HG03280 (cell line): ENCODE measurements around the gene TBC1D2.
A peak's percentile ranks its signal among the peaks of the same experiment; 100 is the strongest.

Source experiments
- ATAC-seq: cut with Tn5 transposase; IDR thresholded peaks from one replicate; pipeline ENCODE4 v1.9.1; 2021; ENCODE audit warnings: mild to moderate bottlenecking, moderate library complexity; ENCODE audit not compliant: unreplicated experiment

Gene TBC1D2

DNA sequence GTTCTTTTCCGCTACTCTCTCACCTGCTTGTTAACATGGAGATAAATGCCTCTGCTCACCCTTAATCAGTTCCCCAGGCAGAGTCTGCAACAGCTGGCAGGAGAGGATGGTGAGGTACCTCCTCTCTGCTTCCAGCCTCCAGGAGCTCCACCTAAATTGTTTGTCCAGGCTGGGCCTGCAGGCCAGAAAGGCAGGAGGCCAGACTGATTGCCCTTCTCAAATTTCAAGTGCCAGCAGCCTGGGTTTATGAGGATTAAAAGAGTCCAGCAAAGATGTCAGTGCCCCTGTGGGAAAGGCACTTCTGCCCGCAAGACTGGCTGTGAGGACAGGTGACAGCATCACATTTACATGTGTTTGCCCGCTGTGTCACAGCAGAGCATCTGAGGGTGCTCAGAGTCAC lies 82.8 kb downstream of the TBC1D2 start:
- no peak for ATAC-seq

DNA sequence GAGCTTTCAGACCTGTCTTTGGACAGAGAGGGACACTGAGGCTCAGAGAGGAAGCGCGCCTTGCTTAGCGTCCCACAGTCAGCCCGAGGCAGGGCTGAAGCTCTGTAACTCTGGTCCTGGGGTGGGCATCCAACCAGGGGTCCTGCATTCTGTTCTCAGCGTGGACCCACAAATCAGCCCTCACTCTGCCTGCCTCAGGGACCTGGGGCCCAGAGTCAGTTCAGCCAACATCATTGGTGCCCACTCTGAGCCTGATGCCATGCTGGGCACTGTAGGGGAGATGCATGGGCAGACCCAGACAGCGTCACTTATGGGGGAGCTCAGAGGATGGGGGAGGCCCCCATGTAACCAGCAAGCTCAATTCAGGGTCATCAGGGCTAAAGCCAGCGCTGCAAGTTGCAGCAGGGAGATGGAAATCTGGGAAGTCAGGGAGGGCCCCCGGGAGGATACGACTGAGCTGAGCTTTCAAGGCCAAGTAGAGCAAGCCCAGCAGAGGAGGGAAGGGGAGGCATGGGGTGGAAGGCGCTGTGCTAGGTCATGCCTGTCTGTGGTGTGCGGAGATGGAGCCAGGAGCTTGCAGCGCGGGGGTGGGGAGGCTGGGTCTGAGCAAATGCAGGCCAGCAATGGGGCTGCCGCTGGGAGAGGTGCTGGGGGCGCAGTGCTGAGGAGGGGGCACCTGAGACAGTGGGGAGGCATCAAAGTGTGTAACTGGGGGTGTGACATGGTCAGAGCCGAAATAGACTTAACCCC lies 84.1 kb downstream of the TBC1D2 start:
- ATAC-seq, result no peak

DNA sequence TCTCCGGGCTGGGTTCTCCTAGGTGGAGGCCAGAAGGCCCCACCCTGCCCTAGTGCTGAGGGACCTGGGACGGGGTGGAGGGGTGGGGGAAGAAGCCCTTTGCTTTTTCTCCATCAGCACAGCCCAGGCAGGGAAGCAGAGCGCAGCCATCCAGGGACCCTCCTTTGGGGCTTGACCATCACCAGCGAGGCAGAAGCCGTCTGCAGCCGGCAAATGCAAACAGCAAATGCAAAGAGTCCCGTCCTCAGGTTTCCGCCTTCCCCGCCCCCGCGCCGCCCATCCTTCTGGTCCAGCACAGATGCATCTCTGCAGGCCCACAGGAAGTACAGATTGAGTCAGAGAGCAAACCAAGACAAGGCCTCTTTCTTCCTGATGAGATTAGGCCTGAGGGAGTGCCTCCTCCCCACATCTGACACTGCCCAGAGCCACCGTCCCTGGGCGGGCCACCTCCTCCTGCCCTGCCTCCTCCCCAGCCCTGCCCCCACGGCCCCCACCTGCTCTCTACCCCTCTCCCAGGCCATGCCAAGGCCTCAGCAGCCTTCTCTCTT lies 86.4 kb downstream of the TBC1D2 start:
- ATAC-seq, result peak; percentile 96

DNA sequence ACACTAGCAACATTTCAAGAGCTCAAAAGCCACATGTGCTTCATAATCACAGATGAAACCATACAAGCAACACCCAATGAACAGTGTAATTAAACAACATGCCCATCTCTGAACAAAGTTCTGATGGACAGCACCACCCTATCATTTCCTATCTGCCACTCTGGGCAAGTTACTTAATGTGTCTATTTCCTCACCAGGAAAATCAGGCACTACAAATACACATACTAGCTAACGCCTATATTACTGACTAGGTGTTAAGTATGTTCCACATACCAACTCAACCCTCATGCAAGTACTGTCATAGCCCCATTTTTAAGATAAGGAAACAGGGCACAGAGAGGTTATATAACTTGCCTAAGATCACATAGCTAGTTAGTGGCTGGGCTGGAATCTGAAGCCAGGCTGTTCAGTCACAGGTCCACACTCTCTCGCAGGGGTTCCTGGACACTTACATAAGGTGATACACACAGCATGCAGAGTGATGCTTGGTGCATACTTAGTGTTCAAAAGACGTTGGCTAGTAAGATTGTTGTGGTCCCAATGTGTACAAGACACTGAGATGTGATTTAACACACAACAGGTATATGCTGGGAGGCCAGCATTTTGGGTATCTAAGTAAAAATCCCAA lies 87.2 kb downstream of the TBC1D2 start:
- ATAC-seq, result no peak

DNA sequence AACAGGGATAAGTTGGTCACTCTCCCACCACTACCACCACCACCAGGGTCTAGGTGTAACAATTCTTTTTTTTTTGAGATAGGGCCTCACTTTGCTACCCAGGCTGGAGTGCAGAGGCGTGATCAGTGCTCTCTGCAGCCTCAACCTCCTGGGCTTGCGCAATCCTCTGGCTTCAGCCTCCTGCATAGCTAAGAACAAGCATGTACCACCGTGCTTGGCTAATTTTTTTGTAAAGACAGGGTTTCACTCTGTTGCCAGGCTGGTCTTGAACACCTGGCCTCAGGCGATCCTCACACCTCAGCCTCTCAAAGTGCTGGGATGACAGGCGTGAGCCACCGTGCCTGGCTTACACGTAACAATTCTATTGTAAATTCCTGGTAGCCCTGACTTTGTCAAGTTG lies 90.5 kb downstream of the TBC1D2 start:
- ATAC-seq, result no peak

DNA sequence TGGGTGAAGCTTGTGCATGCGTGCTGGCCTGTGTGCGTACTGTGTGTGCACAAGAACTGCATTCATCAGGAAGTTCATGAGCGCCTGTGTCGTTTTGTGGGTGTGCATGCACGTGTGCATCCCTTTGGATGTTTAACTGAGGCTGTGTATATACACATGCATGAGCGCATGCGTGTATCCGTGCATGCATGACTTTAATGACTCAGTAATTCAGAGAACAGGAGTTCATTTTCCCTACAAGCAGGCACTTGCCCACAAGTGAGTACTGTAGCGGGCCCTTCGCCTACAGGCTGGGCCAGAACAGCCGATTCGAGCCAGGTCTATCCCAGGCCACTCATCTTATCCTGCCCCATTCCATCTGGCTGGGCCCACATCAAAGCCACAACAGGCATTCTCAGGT lies 92.8 kb downstream of the TBC1D2 start:
- ATAC-seq, result no peak

DNA sequence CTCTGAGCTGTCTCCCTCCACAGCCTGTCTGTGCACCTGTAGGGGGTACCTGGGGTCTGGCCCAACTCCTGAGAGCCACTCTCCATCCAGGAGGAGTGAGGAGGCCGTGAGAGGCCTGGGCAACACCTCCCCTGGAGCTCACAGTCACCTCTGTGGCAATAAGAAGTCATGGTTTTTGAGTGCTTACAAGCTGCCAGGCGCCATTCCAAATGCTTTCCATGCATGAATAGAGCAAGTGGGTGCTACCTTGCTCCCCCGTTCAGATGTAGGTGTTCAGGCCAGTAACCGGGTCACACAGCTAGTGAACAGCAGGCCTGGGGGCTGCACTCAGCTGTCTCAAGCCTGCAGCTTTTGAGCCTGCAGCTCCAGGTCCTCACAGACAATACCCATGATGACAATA lies 93.6 kb downstream of the TBC1D2 start:
- no peak for ATAC-seq

DNA sequence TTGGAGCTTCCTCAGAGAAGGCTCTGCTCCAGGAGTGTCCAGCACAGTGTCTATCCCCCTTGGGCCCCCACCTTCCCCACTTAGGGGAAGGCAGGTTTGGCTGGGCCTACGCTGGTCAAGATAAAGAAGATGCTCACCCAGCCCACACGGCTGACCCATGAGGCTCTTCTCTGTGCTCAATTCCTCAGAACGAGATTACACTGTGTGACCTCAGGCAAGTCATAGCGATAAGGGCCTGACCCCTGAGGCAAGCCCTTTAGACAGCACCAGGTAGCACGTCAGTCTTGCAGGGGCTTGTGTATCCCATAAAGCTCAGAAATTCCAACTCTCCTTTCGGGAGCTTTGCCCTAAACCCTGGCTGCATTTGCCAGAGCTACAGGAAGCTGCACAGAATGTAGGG lies 95.7 kb downstream of the TBC1D2 start:
- no peak for ATAC-seq

DNA sequence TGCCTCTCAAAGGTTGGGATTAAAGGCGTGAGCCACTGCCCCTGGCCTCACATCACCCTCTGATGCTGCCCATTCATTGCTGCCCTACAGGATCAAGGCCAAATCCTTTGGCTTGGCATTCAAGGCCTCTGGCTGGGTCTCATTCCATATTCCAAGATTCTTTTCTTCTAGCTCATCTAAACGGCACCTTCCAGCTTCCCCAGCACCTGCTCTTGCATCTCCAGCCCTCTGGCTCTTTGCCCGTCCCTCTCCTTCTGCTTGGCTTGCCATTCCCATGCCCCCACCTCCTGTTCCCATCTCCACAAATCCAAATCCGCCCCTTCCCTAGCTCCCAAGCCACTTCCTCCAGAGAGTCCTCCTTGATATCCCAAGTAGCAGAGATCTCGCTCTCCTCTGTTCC lies 96.1 kb downstream of the TBC1D2 start:
- ATAC-seq, result no peak

DNA sequence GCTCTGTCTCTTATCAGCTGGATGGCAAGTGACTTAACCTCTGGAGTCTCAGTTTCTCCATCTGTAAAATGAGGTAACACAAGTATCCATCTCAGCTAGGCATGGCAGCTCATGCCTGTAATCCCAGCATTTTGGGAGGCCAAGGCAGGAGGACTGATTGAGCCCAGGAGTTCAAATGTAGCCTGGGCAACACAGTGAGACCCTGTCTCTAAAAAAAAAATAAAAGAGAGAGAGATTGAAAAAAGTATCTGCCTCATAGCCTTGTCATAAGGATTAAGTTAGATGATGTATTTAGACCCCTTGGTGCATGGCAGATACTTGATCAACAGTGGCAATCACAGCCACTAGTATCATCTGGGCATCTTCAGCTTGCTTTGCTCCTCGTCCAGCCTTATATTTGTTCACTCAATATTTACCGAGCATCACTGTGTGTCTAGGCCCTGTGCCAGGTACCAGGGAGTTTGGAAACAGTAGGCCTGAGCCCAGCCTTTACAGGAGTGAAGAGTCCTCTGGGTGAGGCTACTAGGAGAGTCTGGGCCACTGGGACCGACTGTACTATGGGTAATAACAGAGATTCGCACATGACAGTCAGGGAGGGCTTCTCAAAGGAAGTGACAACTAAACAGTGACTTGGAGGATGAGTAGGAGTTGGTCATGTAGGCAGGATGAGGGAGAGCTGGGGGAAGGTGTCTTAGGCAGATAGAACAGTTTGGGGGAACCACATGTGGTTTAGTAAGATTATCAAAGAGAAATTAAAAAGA lies 97.2 kb downstream of the TBC1D2 start:
- no peak for ATAC-seq

DNA sequence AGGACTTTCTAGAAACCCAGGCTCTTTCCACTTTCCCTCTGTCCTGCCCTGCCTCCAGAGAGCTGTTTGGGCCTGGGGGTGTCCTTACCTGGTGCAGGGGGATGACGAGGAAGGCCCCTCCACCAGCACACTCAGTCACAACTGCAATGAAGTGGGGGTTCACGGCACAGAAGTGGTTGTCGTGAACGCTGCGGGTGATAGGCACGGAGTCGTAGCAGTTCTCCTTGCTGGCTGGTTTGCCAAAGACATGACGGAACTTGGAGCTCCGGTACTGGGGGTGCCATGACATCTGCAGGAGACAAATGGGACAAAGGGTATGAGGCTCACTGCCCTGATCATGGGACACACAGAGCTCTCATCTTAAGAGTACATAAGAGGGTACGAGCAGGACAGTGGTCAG lies 98.1 kb downstream of the TBC1D2 start:
- no peak for ATAC-seq

DNA sequence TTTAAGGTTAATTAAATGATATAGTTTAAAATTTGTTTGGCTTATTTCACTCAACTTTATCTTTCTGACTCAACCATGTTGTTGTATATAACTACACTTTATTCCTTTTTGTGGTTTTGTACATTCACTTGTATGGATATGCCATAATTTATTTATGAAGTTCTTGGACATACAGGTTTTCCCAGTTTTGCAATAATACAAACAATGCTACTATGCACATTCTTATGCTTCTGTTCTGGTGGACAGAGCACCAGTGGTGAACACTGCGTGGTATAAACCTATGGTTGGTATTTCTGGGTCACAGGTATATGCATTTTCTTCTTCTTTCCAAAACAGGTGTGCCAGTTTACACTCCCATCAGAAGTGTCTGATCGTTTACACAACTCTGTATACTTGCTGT lies 100.8 kb downstream of the TBC1D2 start:
- ATAC-seq, result no peak

DNA sequence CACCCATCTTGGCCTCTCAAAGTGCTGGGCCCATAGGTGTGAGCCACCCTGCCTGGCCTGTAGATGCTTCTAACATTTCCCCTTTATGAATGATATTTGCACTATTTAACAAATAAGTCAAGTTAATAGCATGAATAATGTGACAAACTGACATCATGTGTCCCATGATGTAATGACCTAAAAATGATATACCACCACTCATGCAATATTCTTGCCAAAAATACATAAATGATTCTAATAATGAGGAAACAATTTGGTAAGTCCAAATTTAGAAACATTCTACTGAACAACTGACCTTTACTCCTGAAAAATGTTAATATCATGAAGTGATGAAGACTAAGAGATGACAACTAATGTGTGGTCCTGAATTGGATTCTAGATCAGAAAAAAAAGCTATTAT lies 102.9 kb downstream of the TBC1D2 start:
- ATAC-seq, result no peak

DNA sequence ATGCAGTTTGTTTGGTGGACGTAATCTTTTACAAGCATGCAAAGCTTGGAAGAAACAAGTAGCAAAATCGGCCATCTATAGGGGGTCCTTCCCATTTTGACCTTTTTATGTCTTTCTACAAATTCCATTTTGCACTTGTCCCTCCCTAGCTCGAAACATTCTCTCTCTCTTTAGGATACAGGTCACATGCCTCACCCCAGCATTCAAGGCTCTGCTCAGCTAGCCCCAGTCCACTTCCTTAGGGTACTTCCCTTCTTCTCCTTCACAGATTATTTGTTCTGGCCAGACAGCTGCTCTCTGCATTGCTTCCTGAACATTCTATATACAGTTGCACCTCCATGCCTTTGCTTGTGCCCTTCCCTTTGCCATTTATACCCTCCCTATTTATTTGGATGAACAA lies 104.7 kb downstream of the TBC1D2 start:
- no peak for ATAC-seq

DNA sequence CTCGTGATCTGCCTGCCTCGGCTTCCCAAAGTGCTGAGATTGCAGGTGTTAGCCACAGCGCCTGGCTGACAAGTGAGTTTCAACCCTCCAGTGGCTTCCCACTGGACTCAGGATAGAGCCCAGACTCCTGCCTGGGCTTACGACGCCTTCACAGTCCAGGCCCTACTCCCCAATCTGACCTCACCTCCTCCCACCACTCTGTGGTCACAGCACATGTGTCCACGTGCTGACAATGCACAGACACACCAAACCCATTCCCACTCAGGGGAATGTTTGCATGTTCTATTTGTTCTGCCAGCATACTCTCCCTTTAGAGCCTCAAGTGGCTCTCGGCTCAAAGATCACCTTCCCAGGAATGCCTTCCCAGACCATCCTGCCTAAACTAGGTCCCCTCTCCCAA lies 105.3 kb downstream of the TBC1D2 start:
- ATAC-seq, result no peak

DNA sequence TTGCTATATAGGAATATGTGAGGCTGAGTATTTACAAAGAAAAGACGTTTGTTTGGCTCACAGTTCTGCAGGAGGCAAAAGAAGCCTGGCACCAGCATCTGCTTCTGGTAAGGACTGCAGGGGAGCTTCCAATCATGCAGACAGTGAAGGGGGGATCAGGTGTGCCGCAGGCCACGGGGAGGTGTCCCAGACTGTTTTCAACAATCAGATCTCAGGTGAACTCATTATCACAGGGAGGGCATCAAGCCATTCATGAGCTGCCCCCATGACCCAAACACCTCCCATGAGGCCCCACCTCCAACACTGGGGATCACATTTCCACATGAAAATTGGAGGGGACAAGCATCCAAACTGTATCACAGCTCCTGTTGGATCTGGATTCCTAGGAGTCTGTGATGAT lies 106.0 kb downstream of the TBC1D2 start:
- no peak for ATAC-seq
